Breast epithelium (tissue), 3 donors: Measurements from ENCODE around the gene PRLH.

Experiments used
- CTCF ChIP-seq, 3 donors: fragments of 450-650 bp; IDR thresholded peaks; one replicate each; pipeline ENCODE4 v1.5.1; 2016 to 2017; ENCODE audit warnings: antibody characterized with exemption in 3 of 3, mild to moderate bottlenecking in 3 of 3, moderate library complexity in 3 of 3
- POLR2A ChIP-seq: fragments of 450-650 bp; IDR thresholded peaks from one replicate; pipeline ENCODE4 v1.6.1; 2016; ENCODE audit warnings: antibody characterized with exemption, mild to moderate bottlenecking, moderate library complexity
- POLR2AphosphoS5 ChIP-seq, 3 donors: sonication (generic); formaldehyde crosslinking; IDR thresholded peaks; one replicate each; pipeline ENCODE4 v1.6.1; 2017; ENCODE audit warnings: antibody characterized with exemption in 3 of 3

DNA sequence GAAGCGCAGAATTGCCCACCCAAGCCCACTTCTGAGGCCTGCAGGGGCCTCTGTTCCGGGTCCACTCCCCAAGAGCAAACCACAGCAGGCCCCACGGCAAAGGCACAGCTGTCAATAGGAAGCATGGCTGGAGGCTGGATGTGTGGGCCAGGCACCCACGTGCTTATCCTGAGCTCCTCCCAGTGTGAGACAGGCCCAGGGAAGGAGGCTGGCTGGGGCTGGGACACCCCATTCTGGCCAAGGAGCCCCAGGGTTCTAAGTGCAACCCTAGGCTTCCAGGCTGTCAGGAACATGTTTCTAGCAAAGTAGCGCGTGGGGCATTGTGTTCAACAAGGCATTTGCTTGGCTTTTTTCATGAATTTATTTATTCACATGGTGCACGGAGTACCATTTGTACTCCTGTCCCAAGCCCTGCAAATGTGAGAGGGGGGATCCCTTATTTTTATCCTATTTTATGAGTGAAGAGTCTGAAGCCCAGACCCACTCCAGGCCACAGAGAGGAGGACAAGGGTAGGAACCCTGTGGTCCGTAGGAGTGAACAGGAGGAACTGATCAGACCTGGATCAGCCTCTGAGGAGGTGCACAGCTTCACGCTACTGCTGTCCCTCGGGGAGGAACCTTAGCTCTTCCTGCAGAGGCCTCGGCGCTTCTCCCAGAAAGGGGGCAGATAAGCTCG is 30.3 kb downstream of the PRLH start:
- TF ChIP-seq CTCF (IDR thresholded peaks at IDR 0.05) (no peak), POLR2A (no peak), POLR2AphosphoS5 (IDR thresholded peaks at IDR 0.05) (no peak)
